ENCODE measurements around the gene PDXP.

The PDXP gene

GRCh38 chr22:37639771-37640590 lies 18.5 kb upstream of the PDXP start:
- no peak for TF ChIP-seq CTCF (IDR thresholded peaks at IDR 0.05)
- TF ChIP-seq ZFX (IDR thresholded peaks at IDR 0.05; ENCODE audit: borderline replicate concordance) = no peak

GRCh38 chr22:37640591-37641560 lies 17.6 kb upstream of the PDXP start:
- TF ChIP-seq ZFX (IDR thresholded peaks at IDR 0.05; ENCODE audit: borderline replicate concordance) (no peak), CTCF (IDR thresholded peaks at IDR 0.05) (no peak)

More at GRCh38 chr22:37639771-37640590, 18.5 kb upstream of the PDXP start:
- peak overlapping the region; percentile 73 for H3K27ac ChIP-seq

GRCh38 chr22:37641561-37641949 lies 17.0 kb upstream of the PDXP start:
- H3K27ac ChIP-seq = no peak overlapping the region
- TF ChIP-seq ZFX (IDR thresholded peaks at IDR 0.05; ENCODE audit: borderline replicate concordance) (no peak), CTCF (IDR thresholded peaks at IDR 0.05) (no peak)

More at GRCh38 chr22:37640591-37641560, 17.6 kb upstream of the PDXP start:
- peak overlapping the region; percentile 73 for H3K27ac ChIP-seq

GRCh38 chr22:37643225-37643847 lies 15.2 kb upstream of the PDXP start:
- no peak overlapping the region for H3K27ac ChIP-seq
- TF ChIP-seq CTCF (IDR thresholded peaks at IDR 0.05) = peak; percentile 96
- no peak for TF ChIP-seq ZFX (IDR thresholded peaks at IDR 0.05; ENCODE audit: borderline replicate concordance)

- H3K27ac ChIP-seq = no peak overlapping the region
- TF ChIP-seq CTCF (IDR thresholded peaks at IDR 0.05) = no peak
- TF ChIP-seq ZFX (IDR thresholded peaks at IDR 0.05; ENCODE audit: borderline replicate concordance) = no peak
Observed at GRCh38 chr22:37647317-37647716, 11.2 kb upstream of the PDXP start.

- TF ChIP-seq ZFX (IDR thresholded peaks at IDR 0.05; ENCODE audit: borderline replicate concordance) (no peak), CTCF (IDR thresholded peaks at IDR 0.05) (no peak)
- H3K27ac ChIP-seq = no peak overlapping the region
Observed at GRCh38 chr22:37647928-37648327, 10.6 kb upstream of the PDXP start.
